Endometrium (tissue), 2 donors: ENCODE results near the gene NR2F1-AS1.
"Not testable (repeated sequence)": the region's sequence is repeated elsewhere in the genome, so short reads cannot be mapped to it uniquely, and the experiment has no call there.

Source experiments
- FAIRE-seq: peaks from 2 replicates; lab custom pipeline; 2012; peaks lifted over from hg19 to GRCh38; lab: Jason Lieb, UNC
- donor health status: control.
- donor health status: control.

NR2F1-AS1 gene

DNA sequence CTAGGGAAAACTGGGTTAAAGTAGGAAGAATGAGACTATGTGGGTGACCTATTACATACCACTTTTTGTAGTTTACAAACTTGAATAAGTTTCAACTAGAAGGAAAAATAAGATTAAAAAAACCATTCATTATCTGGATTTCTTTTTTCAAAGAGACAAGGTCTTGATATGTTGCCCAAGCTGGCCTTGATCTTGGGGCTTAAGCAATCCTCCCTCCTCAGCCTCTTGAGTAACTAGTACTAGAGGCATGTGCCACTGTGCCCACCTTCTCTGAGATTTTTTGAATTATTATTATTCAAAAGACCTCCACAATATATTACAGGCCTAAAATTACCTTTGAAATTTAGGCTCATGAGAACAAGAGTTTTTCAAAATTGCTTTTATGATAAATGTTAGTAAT is 63.2 kb downstream of the NR2F1-AS1 start:
- FAIRE-seq = no peak

DNA sequence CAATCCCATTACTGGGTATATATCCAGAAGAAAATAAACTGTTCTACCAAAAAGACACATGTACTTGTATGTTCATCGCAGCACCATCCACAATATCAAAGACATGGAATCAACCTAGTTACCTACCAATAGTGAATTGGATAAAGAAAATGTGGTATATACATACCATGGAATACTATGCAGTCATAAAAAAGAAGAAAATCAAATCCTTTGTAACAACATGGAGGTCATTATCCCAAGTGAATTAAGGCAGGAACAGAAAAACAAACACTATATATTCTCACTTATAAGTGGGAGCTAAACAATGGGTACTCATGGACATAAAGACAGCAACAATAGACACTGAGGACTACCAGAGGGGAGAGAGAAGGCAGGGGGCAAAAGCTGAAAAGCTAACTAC is 67.7 kb downstream of the NR2F1-AS1 start:
- FAIRE-seq = no peak

DNA sequence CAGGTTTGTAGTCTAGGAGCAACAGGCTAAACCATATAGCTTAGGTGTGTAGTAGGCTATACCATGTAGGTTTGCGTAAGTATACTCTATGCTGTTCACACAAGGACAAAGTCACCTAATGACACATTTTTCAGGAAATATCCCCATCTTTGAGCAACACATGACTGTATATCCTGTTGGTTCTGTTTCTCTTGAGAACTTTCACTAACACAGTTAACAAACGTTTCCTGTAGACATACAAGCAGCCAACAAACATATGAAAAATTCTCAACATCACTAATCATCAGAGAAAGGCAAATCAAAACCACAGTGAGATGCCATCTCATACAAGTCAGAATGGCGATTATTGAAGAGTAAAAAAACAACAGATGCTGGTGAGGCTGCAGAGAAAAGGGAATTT is 68.2 kb downstream of the NR2F1-AS1 start:
- no peak for FAIRE-seq

- FAIRE-seq = no peak
Observed at GRCh38 chr5:93511445-93511844, 69.6 kb downstream of the NR2F1-AS1 start.

- FAIRE-seq = no peak
Observed at GRCh38 chr5:93510626-93511380, 70.2 kb downstream of the NR2F1-AS1 start.

DNA sequence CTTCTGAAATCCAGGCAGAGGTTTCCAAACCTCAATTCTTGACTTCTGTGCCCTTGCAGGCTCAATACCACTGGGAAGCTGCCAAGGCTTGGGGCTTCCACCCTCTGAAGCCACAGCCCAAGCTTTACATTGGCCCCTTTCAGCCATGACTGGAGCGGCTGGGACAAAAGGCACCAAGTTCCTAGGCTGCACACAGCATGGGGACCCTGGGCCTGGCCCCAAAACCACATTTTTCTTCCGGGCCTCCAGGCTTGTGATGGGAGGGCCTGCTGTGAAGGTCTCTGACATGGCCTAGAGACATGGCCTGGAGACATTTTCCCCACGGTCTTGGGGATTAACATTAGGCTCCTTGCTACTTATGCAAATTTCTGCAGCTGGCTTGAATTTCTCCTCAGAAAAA is 75.5 kb downstream of the NR2F1-AS1 start:
- FAIRE-seq = not testable (repeated sequence)

DNA sequence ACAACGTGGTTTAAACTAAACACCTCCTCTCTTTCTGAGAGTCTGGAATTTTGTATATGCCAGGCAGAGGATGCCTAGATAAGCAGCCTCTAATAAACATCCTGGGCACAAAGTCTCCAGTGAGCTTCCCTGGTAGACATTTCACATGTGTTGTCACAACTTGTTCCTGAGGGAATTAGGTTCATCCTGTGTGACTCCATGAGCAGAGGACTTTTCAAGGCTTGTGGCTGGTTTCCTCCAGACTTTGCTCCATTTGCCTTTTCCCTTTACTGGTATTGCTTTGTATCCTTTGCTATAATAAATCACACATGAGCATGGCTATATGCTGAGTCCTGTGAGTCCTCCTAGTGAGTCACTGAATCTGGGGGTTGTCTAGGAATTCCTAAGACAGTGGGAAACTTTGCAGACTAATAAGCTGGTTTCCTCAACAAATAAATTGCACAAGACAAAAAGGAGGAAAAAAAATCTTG is 77.4 kb downstream of the NR2F1-AS1 start:
- FAIRE-seq = no peak

GRCh38 chr5:93497096-93497495 is 83.9 kb downstream of the NR2F1-AS1 start:
- FAIRE-seq = no peak

DNA sequence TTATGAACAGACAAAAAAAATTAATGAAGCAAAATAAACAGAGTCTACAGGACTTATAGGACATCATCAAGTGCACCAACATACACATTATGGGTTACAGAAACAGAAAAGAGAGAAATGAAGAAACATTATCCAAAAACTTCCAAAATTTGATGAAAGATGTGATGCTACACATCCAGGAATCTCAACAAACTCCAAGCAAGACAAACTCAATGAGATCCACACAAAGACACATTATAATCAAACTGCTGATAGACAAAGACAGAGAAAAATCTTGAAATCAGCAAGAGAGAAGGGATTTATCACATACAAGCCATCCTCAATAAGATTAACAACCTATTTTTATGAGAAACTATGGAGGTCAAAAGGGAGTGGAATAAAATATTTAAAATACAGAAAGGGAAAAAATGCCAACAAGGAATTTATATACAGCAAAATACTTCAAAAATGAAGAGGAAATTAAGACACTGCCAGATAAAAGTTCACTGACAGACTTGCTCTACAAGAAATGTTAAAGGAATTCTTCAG is 101.0 kb downstream of the NR2F1-AS1 start:
- no peak for FAIRE-seq

DNA sequence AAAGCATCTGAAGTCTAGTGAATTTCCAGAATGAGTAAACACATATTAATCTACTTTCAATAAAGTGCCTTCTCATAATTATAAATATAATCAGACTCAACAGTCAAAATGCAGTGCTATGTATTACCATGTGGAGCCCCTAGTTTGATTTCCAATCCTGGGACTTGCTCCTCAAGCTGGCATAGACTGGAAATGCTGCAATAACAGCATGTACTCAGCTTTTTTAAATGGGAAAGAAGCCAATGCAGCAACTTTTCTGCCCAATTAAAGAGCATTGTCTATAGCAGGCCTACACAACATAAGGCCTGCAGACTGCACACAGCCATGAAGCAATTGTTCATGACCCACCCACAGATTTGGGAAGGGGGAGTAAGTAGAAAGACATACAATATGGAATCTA is 103.2 kb downstream of the NR2F1-AS1 start:
- FAIRE-seq = no peak

DNA sequence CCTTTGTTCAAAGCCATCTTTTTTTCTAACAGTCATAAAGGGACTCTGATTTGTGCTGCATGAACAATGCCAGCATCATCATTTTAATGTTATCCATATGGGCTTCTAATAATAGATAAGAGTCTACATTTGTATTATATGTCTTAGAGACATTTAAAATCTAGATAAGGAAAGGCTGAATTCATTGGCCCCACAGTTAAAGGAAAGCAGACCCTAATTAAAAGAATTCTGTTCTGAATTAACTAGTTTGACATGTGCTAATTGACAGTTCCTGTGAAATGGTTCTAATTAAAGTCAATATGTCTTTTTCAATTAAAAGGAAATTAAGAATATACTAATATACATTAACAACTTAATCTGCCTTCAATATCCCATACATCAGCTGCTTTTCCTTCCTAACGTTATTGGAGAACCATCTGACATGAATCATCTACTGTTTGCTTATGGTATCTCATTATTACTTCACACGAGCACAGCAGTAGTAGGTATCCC is 104.7 kb downstream of the NR2F1-AS1 start:
- FAIRE-seq = no peak

- FAIRE-seq = no peak
Observed at GRCh38 chr5:93462916-93463315, 118.1 kb downstream of the NR2F1-AS1 start.

GRCh38 chr5:93461756-93462155 is 119.3 kb downstream of the NR2F1-AS1 start:
- no peak for FAIRE-seq

DNA sequence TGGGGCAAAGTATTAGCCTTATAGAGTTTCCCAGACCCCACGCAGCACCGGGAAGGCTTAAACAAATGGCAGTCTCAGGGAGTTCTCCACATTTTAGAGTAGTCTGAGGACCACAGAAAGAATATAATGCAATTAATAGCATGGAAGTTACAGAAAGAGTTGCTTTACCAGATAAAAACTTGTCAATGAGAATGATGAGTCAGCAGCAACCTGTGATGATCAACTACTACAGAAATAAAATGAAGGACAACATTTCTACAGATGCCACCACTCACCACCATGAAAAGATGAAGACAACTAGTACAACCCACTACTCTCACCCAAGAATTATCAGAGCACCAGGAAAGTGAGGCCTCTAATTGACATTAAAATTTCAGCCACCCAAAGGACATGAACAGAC is 120.7 kb downstream of the NR2F1-AS1 start:
- no peak for FAIRE-seq

- FAIRE-seq = not testable (repeated sequence)
Observed at GRCh38 chr5:93456796-93457195, 124.2 kb downstream of the NR2F1-AS1 start.

DNA sequence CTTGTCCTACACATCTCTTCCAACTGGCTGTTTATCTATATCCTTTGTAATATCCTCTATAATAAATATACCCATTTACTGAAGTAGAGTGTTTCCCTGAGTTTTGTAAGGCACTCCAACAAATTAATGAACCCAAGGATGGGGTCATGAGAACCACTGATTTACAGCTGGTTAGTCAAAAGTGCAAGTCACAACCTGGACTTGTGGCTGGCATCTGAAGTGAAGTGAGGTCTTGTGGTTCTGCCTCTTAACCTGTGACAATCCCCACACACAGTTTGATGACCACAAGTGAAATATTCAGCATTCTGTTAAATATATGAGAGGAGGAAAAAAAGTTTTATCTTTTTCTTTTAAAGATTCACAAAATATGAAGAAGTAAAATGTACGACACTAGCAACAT is 126.1 kb downstream of the NR2F1-AS1 start:
- no peak for FAIRE-seq

GRCh38 chr5:93452255-93452654 is 128.8 kb downstream of the NR2F1-AS1 start:
- FAIRE-seq = no peak

DNA sequence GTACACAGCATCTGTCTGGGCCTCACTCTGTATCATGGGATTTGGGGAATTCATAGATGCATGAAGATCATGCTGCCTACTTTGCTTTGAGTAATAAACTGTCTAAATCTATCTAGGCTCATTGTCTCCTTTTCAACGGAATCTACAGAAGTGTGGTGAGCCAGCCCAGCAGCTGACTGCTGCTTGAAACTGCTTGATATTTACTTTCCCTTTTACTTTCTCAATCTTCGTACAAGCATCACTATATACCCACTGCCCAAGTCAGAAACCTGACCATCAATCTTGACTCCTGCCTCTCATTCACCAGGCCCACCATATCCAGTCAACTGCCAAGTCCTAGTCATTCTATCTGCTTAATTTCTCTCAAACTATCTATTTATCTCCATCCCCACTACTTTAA is 142.9 kb downstream of the NR2F1-AS1 start:
- FAIRE-seq = no peak

DNA sequence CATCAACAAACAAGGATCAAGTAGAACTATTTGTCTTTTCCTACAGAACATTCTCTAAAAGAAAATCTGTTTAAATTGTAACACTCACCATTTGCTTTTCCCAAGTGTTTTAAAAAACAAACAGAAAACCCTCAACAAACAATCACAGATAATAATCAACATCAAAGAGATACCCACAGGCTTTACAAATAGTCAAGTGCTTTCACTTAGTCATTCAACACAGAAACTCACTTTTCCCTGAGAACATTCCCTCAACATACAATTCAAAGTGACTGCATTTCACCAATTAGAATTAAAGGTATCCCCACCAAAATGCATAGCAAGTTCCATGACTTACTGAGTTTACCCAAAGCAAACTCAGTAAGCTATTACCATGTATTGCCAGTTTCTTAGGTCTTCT is 144.9 kb downstream of the NR2F1-AS1 start:
- FAIRE-seq = no peak

DNA sequence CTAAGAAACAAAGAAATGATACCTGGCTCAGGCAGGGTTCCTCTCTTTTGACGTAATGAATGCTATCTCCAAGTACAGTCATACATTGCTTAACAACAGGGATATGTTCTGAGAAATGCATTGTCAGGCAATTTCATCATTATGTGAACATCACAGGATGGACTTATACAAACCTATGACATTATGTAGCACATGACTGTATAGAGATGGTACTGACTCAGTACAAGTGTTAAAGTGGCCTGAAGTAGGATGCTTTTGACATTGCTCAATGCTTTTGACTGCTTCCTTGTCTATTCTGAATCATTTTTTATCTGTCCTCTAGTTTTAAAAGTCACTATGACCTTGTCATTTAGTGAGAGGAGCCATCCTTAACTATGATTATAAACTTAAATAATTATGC is 147.6 kb downstream of the NR2F1-AS1 start:
- FAIRE-seq = no peak

GRCh38 chr5:93431250-93431649 is 149.8 kb downstream of the NR2F1-AS1 start:
- no peak for FAIRE-seq

- no peak for FAIRE-seq
Observed at GRCh38 chr5:93430673-93431199, 150.3 kb downstream of the NR2F1-AS1 start.

DNA sequence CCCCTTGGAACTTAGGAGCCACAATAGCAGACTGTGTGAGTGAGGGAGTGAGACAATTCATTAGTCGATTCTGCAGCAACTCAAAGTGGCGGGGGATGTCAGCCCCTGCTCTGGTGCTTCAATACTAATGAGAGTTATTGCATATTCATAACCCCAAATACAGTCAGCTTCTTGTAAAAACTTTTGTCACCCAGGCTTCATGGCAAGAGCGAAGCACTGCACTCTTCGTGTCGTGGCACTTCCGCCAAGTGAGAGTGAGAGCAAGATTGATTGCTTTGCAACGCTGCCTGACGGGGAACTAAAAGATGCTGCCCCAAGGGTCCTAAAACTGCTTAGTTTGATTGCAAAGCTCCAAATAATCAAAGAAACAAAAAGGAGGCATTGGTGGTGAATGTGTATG is 150.9 kb downstream of the NR2F1-AS1 start:
- FAIRE-seq = no peak

DNA sequence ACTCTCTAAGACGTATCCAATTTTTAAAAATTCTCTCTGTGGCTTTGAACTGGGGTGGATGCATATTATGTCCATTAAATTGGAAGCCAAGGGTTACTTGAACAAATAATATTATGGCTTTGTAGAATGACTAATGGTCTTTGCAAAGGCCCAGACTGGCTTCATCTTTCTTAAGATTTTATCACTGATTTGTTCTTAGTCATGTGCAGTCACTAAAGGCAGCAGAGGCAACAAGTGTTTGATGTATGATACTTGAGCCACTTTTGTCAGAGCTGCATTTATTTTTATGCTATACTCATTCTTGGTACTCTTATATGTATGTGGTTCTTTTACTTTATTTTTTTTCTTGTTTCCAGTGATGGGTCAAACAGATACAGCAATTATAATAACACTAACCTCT is 152.2 kb downstream of the NR2F1-AS1 start:
- no peak for FAIRE-seq
